Subcutaneous preadipocyte (primary cell): Measurements from ENCODE around the gene IMMP1L. TPM values are rescaled to one million over a fixed set of nuclear protein-coding genes. Genes with fewer than 3 reads are reported as not detected.

Source experiments
- total RNA-seq: library from RNA; depleted of rRNA; stranded (reverse); fragments of >200 nt; gene quantifications from 2 replicates; pipeline ENCODE4 v1.2.3, GENCODE V29; 2012

IMMP1L gene
- total RNA-seq, result 4.4 and 8.8 TPM in 2 replicates

GRCh38 chr11:31509429-31510345 lies at the start of gene IMMP1L, which contains the start of gene ELP4:
IMMP1L (minus strand) TSS chr11:31509622; CDS start chr11:31463276, 46,346 bp downstream.
ELP4 (plus strand) TSS chr11:31509767; CDS start chr11:31509785, 18 bp downstream.

Other genes with a start within 250 kb of the IMMP1L start
- gene DCDC1, start 139.9 kb downstream of the IMMP1L start, total RNA-seq, result under 0.01 and 0.20 TPM in 2 replicates
- gene DNAJC24, start 139.8 kb downstream of the IMMP1L start, total RNA-seq, result 14.0 and 18.2 TPM in 2 replicates
- gene ELP4, start 145 bp upstream of the IMMP1L start, total RNA-seq, result 17.3 and 21.1 TPM in 2 replicates